HUDEP-2 (cell line): ENCODE measurements around the gene POC5.
"Not testable (repeated sequence)": the region's sequence is repeated elsewhere in the genome, so short reads cannot be mapped to it uniquely, and the experiment has no call there.

ENCODE experiments used
- DNase-seq, 76 experiments: peaks; one replicate each; lab custom pipeline; 2025; ENCODE audit not compliant: unreplicated experiment in 76 of 76; lab: John Stamatoyannopoulos, UW

Gene POC5

DNA sequence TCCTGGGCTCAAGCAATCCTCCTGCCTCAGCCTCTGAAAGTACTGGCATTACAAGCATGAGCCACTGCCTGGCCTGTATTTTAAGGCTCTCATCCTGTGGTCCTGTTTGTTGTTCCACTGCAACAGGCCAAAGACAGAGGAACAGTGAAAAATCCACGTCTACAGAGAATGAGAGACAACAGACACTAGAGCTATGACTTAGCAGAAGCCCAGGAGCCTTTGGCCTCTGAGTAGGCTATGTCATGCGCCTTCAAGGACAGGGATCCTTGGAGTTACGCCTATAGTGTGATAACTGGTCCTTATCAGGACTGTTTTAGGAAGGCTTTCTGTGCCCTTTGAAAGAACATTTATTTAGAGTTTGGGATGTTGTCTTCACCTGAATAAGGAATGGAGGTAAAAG, 10.5 kb downstream of the POC5 start:
- peak in 39 of 76 experiments; percentile 1 to 59 (median 15) for DNase-seq

DNA sequence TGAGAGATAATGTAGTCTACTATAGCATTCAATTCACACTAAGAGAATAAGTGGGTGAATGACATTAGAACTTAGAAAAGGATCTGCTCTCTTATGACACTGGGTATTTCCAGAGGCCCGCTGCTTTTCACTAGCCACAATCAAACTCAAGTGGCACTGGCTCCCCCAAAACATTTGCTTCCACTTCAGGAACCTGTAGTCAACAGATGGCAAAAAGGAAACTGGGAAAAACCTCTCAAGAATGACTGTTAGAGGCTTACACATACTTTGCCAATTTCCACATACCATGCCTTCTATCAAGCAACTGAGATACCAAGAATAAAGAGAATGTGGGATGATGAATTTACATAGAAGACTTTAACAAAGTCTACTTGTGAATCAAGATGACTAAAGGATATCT, 11.2 kb downstream of the POC5 start:
- DNase-seq, result no peak

DNA sequence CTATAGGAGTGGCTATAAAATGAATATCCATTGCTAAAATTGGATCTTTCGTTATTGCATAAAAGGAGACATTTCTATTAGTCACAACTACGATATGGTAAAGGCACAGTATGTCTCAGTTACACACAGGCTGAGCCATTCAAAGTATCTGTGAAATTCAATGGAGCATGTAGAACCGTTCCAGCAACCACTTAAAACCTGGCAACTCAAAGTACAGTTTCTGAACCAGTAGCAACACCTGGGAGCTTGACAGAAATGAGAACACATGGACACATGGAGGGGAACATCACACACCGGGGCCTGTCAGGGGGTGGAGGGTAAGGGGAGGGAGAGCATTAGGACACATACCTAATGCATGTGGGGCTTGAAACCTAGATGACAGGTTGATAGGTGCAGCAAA, 15.4 kb downstream of the POC5 start:
- DNase-seq, result no peak

DNA sequence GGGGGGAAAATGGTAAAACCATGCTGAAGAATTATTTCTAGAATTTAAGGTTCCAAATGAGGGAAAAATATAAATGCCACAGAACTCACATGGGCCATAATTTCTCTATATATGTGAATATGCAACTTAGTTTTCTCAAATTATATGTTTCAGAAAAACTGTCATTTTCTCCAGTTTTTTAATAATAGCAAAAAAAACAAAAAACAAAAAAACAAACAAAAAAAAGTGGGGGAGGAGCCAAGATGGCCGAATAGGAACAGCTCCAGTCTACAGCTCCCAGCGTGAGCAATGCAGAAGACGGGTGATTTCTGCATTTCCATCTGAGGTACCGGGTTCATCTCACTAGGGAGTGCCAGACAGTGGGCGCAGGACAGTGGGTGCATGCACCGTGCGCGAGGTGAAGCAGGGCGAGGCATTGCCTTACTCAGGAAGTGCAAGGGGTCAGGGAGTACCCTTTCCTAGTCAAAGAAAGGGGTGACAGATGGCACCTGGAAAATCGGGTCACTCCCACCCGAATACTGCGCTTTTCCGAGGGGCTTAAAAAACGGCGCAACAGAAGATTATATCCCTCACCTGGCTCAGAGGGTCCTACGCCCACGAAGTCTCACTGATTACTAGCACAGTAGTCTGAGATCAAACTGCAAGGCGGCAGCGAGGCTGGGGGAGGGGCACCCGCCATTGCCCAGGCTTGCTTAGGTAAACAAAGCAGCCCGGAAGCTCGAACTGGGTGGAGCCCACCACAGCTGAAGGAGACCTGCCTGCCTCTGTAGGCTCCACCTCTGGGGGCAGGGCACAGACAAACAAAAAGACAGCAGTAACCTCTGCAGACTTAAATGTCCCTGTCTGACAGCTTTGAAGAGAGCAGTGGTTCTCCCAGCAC, 21.5 kb downstream of the POC5 start:
- not testable (repeated sequence) for DNase-seq

DNA sequence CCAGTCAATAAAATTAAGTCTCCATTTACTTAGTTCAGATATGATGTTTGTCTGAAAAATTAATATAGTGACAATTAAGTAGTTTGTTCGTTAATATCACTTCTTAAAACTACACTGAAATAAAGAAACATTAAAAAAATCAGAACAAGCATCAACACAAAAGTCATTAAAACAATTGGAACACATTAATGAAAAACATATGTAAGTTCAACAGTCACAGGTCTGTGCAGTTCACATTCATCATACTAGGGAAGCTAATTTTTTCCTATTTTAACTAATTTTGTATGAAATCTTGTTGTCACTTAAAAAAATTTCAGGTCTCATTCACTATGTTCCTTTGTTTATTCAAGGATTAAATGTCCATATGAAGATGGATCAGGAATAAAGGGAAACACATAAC, 22.5 kb downstream of the POC5 start:
- DNase-seq, result no peak

DNA sequence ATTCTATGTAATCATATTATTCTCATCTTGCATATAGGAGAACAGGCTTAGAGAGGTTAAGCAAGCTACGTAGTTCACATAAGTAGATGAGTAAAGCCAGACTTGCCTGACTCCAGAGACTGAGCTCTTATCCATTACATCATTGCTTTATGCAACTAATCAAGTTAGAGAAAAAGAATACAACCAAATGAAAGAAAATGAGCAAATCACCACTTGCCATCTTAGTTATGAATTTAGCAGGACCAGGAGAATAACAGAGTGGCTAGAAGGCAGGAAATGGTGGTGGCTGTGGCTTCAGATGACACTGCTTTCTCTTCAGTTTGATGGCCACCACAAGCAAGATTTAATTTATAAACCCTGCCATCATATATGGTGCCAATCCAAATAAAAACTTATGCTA, 26.6 kb downstream of the POC5 start:
- DNase-seq, result no peak

DNA sequence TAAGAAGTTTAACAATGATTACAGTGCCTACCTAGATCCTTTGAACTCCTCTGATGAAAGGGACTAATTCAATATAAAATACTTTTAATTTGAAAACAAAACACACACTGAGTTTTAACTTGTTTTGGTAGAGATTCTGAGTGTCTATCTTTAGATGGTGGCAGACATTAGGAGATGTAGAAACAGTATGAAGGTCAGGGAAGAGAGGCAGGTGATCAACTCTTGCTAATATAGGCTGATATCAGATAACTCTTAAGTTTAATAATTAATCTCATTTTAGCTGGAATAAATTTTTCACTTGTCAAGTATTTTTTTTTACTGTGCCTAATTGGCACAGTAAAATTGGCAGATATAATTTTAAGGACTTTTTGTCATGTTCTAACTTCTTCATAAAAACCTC, 30.8 kb downstream of the POC5 start:
- DNase-seq, result no peak

DNA sequence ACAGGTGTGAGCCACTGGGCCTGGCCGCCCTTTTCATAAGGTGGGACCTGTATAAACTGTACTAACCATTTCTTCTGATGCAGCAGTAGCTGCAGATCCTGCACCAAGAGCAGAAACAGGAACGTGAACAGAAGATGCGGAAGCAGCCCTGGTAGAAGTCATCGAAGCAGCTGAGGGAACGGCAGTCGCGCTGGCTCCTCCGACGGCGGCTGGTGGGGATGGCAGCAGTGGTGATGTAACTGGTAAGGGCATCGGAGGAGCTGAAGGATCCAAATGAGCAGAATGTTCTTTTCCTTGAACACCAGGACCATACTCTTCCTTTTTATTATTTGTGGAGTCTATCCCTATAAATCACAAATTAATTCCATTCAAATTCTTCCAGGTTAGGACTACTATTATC, 32.1 kb downstream of the POC5 start:
- no peak for DNase-seq

DNA sequence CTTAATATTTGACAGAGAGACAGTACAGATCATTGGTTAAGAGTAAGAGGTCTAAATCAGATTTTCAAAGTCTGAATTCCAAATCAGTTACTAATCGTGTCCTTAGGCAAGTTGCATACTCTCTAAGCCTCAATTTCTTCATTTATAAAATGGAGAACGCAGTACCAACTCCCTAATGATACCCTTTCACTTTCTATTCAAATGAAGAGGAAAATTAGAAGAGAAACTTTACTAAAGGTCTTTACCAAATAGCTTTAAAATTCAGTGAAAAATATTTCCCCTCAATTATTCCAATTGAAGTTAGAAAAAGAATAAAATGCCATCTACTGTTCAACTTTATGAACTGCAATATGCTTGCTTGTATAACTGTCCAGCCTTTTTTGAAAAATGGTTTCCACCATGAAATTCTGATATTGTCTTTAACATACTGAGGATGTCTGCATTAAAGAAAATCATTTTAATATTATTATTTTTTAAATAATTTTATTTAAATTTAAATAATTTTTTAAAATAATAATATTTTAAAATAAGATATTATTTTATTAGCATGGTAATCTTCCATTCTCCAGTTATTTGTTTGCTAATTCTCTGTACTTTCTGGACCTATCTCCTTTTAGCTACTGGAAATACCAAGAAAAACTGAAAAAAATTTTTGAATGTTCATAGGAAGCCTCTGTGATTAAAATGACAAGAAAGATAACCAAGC, 36.0 kb downstream of the POC5 start:
- peak in 13 of 76 experiments; percentile 1 to 36 (median 17) for DNase-seq

DNA sequence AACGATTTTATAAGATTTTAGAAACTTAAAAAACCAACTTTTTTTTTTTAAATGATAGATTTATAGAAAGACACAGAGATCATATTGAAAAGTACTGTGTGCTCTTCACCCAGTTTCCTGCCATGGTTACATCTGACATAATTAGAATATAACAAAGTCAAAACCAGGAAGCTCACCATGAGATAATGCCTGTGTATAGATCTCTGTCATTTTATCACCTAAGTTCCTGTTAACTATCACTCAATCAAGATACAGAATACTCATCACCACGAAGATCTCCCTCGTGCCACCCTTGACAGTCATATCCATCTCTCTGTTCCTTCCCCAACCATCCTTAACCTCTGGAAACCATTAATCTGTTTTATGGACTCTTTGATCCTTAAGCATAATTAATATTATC, 39.1 kb downstream of the POC5 start:
- no peak for DNase-seq

DNA sequence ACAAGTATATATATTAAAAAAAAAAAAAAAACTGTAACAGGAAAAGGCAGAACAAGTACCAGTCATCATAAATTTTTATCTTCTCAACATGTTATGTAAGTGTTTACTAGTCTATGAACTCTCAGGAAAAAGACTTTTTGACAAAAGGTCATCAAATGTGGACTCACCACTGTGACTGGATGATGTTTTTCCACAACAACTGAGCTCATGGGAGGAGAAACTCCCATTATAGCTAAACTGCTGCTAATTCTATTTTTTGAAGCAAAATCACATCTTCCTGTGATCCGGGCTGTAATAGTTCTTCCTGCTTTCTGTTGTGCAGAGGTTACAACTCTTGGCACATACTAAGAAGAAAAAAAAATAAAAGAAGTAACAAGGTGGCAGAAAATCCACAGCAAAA, 39.6 kb downstream of the POC5 start:
- no peak for DNase-seq

DNA sequence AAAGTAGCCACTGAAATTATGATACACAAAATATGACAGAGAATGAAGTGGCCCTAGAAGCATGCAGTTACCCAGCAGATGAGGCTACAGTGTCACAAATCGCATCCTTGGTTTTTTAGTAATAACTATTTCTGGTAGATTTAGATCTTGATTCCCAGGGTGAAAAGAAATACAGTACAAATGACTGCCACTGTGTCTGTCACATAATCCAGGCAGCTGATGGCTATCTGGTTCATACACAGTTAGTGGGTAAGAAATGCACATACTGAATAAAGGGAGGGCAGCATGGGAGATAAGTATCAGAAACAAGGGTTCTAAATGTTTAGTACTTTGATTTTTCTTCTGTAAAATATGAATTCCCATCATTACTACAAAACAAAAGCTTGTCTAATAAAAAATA, 41.5 kb downstream of the POC5 start:
- peak in 2 of 76 experiments; percentile 0 to 14 for DNase-seq

DNA sequence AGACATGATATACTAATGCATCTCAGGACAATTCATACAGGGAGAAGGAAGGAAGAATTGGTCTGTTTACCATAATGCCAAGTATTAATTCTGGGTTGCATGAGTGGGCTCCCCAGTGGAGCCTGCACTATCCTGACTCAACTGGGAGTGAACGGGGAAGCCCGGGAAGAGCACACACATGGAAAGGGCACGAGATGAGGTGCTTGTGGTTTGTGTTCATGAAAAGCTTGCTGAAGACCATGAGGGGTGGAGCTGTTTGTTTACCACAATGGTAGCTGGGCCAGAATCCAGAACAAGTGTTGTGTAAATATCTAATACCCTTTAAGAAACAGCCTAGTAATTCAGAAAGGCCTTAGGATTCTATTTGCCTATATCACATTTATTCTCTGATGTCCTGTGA, 44.6 kb downstream of the POC5 start:
- no peak for DNase-seq

DNA sequence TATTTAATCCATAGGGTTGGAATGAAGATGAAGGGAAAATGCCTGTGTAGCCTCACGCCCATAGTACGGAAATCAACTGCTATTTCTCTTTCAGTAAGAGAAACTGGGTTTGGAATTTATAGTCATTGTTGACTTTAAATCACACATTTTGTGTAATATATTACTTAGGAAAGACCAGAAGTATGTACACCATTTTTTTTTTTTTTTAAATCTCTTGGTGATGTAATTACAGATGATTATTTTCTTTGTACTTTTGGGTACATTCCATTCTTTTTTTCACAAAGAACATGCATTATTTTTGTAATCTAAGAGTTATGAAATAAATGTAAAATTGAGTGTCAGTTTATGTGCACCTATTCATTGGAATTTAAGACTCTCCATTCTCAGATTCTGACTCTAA, 45.7 kb downstream of the POC5 start:
- DNase-seq, result no peak

DNA sequence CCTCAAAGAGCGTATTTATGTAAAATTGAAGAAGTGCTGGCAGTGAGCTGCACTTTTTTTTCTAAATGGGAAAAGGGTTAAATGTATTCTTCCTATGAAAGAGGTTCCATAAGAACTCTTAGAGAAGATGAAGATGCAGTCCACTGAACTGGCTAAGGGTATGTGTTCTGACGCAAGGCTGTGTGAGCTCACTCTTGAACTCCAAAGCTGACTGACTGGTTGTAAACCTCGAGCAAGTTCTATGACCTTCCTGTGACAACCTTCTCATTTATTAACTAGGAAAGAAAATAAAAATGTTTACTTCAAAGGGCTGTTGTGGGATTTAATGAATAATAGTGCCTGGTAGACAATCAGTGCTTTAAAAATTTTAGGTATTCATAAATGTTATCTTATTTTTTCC, 46.7 kb downstream of the POC5 start:
- DNase-seq, result no peak

DNA sequence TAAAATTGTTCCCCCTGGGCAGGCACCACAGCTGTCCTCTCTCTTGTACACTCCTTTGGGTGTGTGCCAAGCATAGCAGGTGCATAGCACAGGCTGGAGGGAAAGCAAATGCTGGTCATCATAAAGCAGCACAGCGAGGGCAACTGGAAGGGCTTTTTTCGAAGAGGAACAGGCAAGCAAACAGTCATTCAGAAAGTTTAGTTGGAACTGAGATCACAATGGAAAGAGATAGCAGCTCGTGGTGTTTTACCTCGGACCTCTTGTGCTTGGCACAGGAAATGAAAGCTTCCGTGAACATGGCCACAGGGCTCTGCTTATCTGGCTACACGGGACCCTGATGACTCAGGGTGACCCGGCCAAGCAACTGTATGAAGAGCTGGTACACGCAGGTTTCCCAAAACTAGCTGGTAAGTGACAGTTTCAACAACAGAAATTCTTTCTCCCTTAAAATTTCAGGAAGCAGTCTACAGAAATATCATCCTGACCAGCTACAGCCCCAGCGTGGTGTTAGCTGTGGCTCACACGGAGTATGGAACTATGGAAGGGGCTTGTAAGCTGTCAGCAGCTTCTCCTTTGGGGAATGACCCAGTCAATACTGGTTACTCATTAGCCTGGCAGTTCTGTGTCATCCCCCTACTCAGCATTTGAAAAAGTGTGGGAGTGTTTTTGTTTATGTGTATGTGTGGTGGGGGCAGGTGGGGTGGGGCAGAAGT, 48.1 kb downstream of the POC5 start:
- peak in 73 of 76 experiments; percentile 6 to 86 (median 61) for DNase-seq

DNA sequence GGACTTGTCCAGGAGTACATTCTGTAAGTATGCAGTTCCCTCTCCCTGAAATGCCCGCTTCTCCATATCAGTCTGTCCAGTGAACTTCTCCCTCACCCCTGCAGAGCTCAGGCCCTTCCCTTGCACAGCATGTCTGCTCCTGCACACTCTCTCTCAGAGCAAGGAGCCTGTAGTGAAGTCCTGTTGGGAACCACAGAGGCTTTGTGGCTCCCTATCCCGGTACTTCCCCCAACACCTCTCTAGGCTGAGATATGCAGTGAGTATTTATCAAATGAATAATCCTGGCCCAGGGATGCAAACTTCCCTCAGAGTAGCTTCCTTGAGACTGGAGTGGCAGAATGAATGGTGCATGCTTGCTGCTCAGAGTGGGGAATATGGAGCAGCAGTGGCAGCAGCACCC, 48.8 kb downstream of the POC5 start:
- peak in 2 of 76 experiments; percentile 4 to 12 for DNase-seq

DNA sequence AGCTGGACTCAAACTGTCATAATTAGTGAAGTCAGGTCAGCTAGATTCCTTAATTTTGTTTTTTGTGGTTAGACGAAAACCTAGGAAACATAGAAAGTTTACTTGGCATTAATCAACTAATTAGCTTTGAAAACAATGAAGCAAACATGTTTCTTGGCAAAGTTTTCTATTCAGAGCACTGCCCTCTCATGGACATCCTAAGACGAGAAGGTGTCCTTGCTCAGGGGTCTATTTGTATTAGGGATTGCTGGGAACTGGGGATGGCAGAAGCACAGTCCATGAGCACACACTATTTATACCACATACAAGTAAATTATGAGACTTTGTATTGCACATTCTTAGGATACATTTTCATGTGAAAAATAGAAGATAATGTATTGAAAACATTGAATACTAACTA, 49.7 kb downstream of the POC5 start:
- DNase-seq, result peak in 1 of 76 experiments; percentile 1

DNA sequence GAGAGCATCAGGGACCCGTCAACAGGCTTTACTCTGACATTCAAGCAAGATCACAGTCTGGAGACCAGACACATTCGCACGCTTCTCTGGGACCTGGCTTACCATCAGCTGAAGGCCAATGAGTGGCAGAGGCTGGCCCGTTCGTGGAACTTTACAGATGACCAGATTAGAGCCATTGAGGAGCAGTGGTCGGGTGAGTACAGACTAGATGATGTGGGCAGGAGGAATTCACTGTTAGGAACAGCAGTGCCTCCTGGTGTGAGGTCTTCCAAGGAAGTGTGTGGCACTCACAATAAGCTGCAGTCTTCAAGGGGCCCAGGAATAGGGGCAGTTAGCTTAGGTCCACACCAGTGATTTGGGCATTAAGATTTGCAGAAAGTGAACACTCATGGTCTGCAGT, 50.4 kb downstream of the POC5 start:
- no peak for DNase-seq

DNA sequence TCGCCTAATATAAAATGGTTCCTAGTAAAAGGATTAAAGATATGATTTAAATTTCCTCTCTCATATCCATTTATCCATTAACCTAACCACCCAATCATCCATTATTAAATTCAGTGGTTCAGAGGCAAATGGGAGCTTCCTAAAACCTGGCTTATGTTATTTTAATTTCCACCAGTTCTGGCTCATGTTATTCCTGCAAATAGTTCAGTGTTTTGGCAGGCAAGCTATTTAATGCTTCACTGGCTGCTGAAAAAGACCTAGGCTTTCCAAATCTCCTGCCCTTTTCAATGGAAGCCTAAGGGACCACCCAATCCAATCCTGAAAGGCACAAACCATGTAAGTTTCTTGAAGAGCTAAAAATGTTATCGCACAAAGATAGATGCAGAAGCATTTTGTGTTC, 52.3 kb downstream of the POC5 start:
- no peak for DNase-seq

DNA sequence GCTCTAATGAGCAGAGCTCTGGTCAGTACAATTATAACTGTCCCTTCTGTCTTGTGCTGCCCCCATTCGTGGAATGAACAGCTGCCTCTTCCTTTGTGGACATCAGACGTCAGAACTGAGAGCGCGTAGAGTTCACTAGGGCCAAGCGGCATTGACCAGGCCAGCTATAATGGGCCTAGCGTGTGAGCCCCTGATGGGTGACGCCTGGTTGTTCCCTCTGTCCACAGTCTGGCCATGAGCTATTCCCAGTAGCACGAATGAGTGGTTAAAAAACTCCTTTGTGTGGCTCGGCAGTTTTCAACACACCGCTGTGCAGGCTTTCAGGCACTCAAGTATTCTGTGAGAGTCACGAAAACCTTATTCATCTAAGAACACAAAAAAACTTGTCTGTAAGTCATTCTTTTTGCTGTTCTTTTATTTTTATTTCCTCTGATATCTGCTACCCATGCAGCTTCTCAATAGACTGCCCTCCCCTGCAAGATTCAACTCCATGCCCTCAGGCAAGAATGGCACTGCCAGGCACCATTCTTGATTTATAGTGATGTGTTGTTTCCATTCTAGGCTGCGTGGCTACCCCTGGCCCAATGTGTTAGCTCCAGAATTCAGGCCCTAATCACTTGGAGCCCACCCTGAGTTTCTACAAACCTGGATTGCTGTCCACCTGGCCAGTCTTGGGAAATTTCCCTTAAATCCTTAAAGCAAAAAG, 53.5 kb downstream of the POC5 start:
- DNase-seq, result no peak
